BJ (cell line): ENCODE results near the gene ZNF497. TPM values are rescaled to one million over a fixed set of nuclear protein-coding genes. Genes with fewer than 3 reads are reported as not detected.

Experiments
- CTCF ChIA-PET: fragments of 350-600 bp; formaldehyde crosslinking; extraction: SDS; loops from one replicate; lab custom pipeline; 2021; ENCODE audit warnings: antibody characterized with exemption, inconsistent platforms; lab: Yijun Ruan, JAX
- POLR2A ChIA-PET: fragments of 300-600 bp; sonication (Branson Sonifier 250); formaldehyde crosslinking; extraction: SDS; loops from one replicate; lab custom pipeline; 2021; ENCODE audit warnings: antibody characterized with exemption; lab: Charles Lee
- DNase-seq: peaks from one replicate; pipeline ENCODE4 v3.0.0-alpha.2; 2011; ENCODE audit warnings: low read depth
- H3K27me3 ChIP-seq: 2 replicates; pipeline ENCODE4 v1.6.0; 2011; ENCODE audit warnings: low read length; ENCODE audit not compliant: control insufficient read depth, insufficient read depth
- H3K36me3 ChIP-seq: 2 replicates; pipeline ENCODE4 v1.5.1; 2011; ENCODE audit warnings: low read length; ENCODE audit not compliant: control insufficient read depth, insufficient read depth
- H3K4me3 ChIP-seq: 2 replicates; pipeline ENCODE4 v1.5.1; 2011; ENCODE audit warnings: low read depth, mild to moderate bottlenecking, control low read depth, low read length
- polyA minus RNA-seq: library from RNA; depleted of rRNA, polyadenylated mRNA; stranded (reverse); fragments of >200 nt; gene quantifications from 2 replicates; pipeline ENCODE4 v1.2.3, GENCODE V29; 2011; rRNA and poly(A)+ RNA removed
- polyA plus RNA-seq: library from polyadenylated mRNA; depleted of rRNA; stranded (reverse); fragments of >200 nt; gene quantifications from 2 replicates; pipeline ENCODE4 v1.2.3, GENCODE V29; 2011; rRNA removed
- TF ChIP-seq, protein P1 (sequence below): IDR thresholded peaks from 2 replicates; pipeline ENCODE4 v1.5.1; 2011; ENCODE audit warnings: low read depth, mild to moderate bottlenecking, control low read depth, inconsistent platforms, low read length, moderate library complexity; ENCODE audit not compliant: insufficient read depth

Gene ZNF497
- polyA plus RNA-seq (0.20 TPM in 2 replicates), polyA minus RNA-seq (0.10 and 0.33 TPM in 2 replicates)

DNA sequence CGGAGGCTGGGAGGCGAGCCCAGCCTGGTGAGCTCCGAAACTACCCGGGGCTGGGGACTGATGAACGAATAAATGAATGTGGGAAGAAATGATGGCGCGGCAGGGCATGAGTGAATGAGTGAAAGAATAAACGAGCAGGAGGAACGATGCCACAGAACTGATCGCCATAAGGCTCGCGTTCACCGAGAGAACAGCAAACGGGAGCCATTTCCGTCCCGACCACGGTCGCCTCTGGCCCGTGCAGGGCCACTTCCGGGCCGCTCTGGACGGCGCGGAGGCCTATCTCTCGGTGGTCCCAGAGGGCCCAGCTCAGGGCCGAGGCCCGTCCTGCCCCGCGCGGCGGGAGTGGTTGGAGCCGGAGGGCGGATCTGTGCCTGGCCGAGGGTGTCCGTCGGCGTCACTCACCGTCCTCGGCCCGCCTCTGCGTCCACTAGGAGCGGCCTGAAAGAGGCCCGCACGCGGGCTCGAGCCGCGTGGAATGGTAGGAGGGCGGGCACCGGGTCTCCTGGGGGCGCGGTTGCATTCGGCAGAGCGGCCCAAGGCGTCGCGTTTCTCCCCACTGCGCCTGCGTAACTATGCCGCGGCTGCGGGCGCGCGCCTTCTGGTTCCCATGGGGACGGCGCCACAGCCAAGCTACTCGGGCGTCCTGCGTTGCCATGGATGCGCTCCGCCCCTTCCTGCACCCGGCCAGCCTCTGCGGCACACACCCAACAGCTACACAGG, at the start of gene ZNF497:
ZNF497 (minus strand) TSS at position 480 of the 723 bp plus-strand sequence. CDS start 5,116 bp downstream, outside the sequence.
- TF ChIP-seq, protein P1, sequence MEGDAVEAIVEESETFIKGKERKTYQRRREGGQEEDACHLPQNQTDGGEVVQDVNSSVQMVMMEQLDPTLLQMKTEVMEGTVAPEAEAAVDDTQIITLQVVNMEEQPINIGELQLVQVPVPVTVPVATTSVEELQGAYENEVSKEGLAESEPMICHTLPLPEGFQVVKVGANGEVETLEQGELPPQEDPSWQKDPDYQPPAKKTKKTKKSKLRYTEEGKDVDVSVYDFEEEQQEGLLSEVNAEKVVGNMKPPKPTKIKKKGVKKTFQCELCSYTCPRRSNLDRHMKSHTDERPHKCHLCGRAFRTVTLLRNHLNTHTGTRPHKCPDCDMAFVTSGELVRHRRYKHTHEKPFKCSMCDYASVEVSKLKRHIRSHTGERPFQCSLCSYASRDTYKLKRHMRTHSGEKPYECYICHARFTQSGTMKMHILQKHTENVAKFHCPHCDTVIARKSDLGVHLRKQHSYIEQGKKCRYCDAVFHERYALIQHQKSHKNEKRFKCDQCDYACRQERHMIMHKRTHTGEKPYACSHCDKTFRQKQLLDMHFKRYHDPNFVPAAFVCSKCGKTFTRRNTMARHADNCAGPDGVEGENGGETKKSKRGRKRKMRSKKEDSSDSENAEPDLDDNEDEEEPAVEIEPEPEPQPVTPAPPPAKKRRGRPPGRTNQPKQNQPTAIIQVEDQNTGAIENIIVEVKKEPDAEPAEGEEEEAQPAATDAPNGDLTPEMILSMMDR, result no peak
- DNase-seq, result peak; percentile 82
- Histone ChIP-seq H3K27me3 (no peaks in the 10 kb centered on the region), H3K4me3 (peak within 1 kb of the TSS; percentile 48), H3K36me3 (no peaks in the 10 kb centered on the region)
- CTCF ChIA-PET, result interaction anchor here (1.2 to 1.3 kb wide), 4 partner anchors 11 to 158 kb away, joined by 3 to 5 read pairs (median 3); partner anchors contain the start of gene ZBTB45
- POLR2A ChIA-PET, result interaction anchor here (0.5 to 0.6 kb wide), 2 partner anchors 20 to 32 kb away, joined by 3 to 9 read pairs; no protein-coding TSS in a partner anchor

DNA sequence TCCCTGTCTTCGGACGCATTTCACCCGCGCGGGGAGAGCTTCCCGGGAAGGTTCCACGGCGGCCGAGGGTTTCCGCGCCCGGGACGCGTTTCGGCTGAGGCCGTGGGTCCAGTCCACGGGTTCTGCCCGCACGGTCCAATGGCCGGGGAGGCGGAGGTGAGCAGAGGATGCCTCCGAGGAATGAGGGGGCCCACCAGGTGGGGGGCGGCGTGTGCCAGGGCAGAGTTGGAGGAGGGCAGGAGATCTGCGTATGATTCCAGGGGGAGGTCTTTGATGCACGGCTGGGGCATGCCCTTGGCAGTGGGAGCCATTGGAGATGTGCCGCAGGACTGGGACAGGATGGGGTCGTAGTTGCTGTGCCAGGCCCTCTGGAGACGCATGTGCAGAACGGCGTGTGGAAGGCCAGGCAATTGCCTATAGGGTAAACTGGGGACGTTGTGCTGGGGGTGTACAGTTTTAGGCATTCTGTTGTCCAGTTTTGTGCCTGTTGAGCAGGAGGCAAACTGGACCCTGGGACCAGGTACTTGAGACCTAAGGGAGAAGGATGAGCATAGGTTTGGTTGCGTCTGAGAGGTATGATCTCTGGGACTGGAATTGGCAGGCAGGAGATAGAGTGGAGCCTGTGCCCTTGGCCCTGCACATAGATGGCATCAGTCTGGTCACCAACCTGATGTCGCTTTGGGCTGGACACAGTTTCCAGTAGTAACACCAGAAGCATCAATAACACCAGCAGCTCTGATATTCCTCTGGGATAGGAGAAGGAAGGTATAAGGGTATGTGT, 46.6 kb upstream of the ZNF497 start:
- no peaks in the 10 kb centered on the region for H3K36me3 ChIP-seq
- TF ChIP-seq, protein P1, result no peak
- H3K4me3 ChIP-seq, result peak overlapping the region; percentile 68
- no peak for DNase-seq
- POLR2A ChIA-PET, result interaction anchor here (0.6 to 0.8 kb wide), 2 partner anchors 52 to 728 kb away, joined by 3 read pairs; partner anchors contain the start of gene ZNF551
- H3K27me3 ChIP-seq, result no peaks in the 10 kb centered on the region
- CTCF ChIA-PET, result interaction anchor here (0.8 kb wide), 1 partner anchor 15 kb away, joined by 3 read pairs; no protein-coding TSS in a partner anchor

DNA sequence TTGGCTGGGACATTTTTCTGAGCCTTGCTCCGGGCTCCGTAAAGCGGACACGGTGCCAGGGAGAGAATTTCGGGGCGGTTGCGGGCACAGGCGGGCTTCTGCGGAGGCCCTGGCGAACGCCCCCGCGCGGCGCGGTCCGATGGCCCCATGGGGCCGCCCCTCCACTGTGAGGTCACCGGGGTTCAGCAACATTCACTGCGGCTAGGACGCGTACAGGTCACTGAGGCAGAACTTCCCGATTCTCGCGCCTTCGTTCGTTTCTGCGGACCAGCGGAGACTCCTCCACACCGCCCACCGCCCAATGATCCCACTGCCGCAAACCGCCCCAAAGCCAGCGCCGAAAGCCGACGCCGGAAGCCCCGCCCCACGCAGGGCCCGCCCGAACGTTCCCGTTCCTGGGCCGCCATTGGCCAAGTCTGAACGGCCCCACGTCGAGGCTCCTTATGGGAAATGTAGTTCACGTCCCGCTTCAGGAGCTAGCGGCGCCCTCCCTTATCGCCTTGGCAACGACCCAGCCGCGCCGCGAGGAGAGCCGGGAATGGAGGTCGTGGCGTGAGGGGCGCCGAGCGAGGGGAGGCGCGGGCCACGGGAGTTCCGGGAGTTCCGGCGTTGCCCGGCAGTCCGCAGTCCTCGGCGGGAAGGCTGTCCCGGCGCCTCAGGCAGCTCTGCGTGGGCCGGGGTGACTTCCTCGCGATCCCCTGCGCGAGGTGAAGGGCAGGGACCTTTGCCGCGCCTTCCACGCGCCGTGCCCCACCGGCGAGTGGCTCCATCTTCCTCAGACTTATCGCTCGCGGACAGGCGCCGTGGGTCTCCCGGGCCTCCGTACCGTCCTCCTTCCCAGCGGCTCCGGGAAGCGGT, 45.8 kb upstream of the ZNF497 start, which contains the start of gene ZNF584:
ZNF584 (plus strand) TSS at position 498 of the 858 bp plus-strand sequence. CDS start 499 bp downstream, outside the sequence.
- TF ChIP-seq, protein P1, result no peak
- Histone ChIP-seq H3K4me3 (peak within 1 kb of the TSS; percentile 68), H3K27me3 (no peaks in the 10 kb centered on the region), H3K36me3 (no peaks in the 10 kb centered on the region)
- ChIA-PET POLR2A (interaction anchor here (0.6 to 0.8 kb wide), 2 partner anchors 52 to 727 kb away, joined by 3 read pairs; partner anchors contain the start of gene ZNF551), CTCF (interaction anchor here (0.8 kb wide), 1 partner anchor 15 kb away, joined by 3 read pairs; no protein-coding TSS in a partner anchor)
- DNase-seq, result peak; percentile 43

DNA sequence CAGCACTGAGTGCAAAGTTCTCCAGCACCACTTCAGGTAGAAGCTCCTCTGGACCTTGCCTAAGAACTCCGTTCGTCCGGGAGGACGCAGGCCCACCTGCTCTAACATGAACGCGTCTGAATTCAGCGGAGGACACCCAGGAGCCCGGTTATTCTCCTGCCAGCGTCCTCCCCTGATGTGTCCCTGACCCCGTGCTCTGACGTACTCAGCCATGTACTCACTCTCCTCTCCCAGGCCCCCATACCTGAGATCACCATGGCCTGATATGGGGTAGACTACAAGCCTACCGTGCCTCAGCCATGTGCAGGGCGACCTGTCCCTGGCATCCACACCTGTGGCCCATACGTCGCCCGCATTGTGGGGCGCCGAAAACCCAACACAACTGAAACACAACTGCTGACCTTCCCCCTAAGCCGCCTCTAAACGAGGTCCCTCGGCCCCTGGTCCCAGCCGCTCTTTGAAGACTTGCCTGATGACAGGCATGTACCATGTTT, 45.2 kb upstream of the ZNF497 start:
- peak overlapping the region; percentile 68 for H3K4me3 ChIP-seq
- no peaks in the 10 kb centered on the region for H3K27me3 ChIP-seq
- ChIA-PET CTCF (interaction anchor here (0.8 kb wide), 1 partner anchor 11 kb away, joined by 4 read pairs; no protein-coding TSS in a partner anchor), POLR2A (no interaction called here)
- TF ChIP-seq, protein P1, result no peak
- no peaks in the 10 kb centered on the region for H3K36me3 ChIP-seq
- DNase-seq, result no peak
